HEK293 (cell line): ENCODE measurements around the gene ISM1.

Experiments
- CTCF ChIA-PET: fragments of 350-600 bp; formaldehyde crosslinking; extraction: SDS; loops from one replicate; lab custom pipeline; 2021; ENCODE audit warnings: antibody characterized with exemption; lab: Yijun Ruan, JAX
- POLR2A ChIA-PET: fragments of 300-600 bp; formaldehyde crosslinking; extraction: SDS; loops from one replicate; lab custom pipeline; 2020; ENCODE audit warnings: antibody characterized with exemption, inconsistent platforms; lab: Yijun Ruan, JAX
- H3K27ac ChIP-seq: fragments of 200-500 bp; sonication (Bioruptor generic); 2 replicates; pipeline ENCODE4 v1.5.1; 2014; ENCODE audit warnings: low read depth, low read length, control low read depth, inconsistent platforms; ENCODE audit errors: extremely low read depth
- H3K36me3 ChIP-seq, 2 experiments: fragments of 200-500 bp in 1 of 2; sonication (Bioruptor generic) in 1 of 2; 1 replicate in 1 of 2; 2 replicates in 1 of 2; pipeline ENCODE4 v1.5.1; 2014 to 2017; ENCODE audit warnings: inconsistent platforms in 2 of 2, low read length in 2 of 2; ENCODE audit not compliant: control insufficient read depth in 2 of 2, insufficient read depth in 1 of 2
- H3K4me1 ChIP-seq: fragments of 200-500 bp; sonication (Bioruptor generic); 2 replicates; pipeline ENCODE4 v1.5.1; 2014; ENCODE audit warnings: mild to moderate bottlenecking, low read length, inconsistent platforms; ENCODE audit not compliant: control insufficient read depth, insufficient read depth
- H3K4me3 ChIP-seq: 2 replicates; pipeline ENCODE4 v1.5.1; 2011; ENCODE audit warnings: low read depth, mild to moderate bottlenecking, control low read depth, low read length, moderate library complexity
- H3K9me3 ChIP-seq: fragments of 200-500 bp; sonication (Bioruptor generic); 2 replicates; pipeline ENCODE4 v1.5.1; 2014; ENCODE audit warnings: low read depth, low read length, inconsistent platforms; ENCODE audit not compliant: control insufficient read depth, insufficient read depth
- BCL6B ChIP-seq: fragments of 450-650 bp; formaldehyde crosslinking; IDR thresholded peaks from 2 replicates; pipeline ENCODE4 v1.5.1; 2017; ENCODE audit warnings: missing biosample characterization, missing genetic modification characterization
- ELK4 ChIP-seq: IDR thresholded peaks from 2 replicates; pipeline ENCODE4 v1.6.1; 2011; ENCODE audit warnings: mild to moderate bottlenecking, low read depth, low read length, borderline replicate concordance
- KLF9 ChIP-seq: fragments of 450-650 bp; formaldehyde crosslinking; IDR thresholded peaks from 2 replicates; pipeline ENCODE4 v1.5.1; 2016; ENCODE audit warnings: missing biosample characterization, missing genetic modification characterization, low read depth
- OSR2 ChIP-seq: fragments of 450-650 bp; formaldehyde crosslinking; IDR thresholded peaks from 2 replicates; pipeline ENCODE4 v1.5.1; 2016; ENCODE audit warnings: missing biosample characterization, missing genetic modification characterization
- PRDM4 ChIP-seq: fragments of 450-650 bp; formaldehyde crosslinking; IDR thresholded peaks from 2 replicates; pipeline ENCODE4 v1.5.1; 2017; ENCODE audit warnings: missing biosample characterization, missing genetic modification characterization
- SCRT1 ChIP-seq: fragments of 450-650 bp; formaldehyde crosslinking; IDR thresholded peaks from 2 replicates; pipeline ENCODE4 v1.5.1; 2016; ENCODE audit warnings: missing biosample characterization, missing genetic modification characterization, borderline replicate concordance
- TRIM28 ChIP-seq: IDR thresholded peaks from 2 replicates; pipeline ENCODE4 v1.6.1; 2011; ENCODE audit warnings: low read length, control low read depth, borderline replicate concordance
- ZBTB26 ChIP-seq: fragments of 450-650 bp; formaldehyde crosslinking; optimal IDR thresholded peaks from 2 replicates; pipeline ENCODE3; 2016; ENCODE audit warnings: missing biosample characterization, mild to moderate bottlenecking, missing genetic modification characterization
- ZNF10 ChIP-seq: fragments of 450-650 bp; formaldehyde crosslinking; IDR thresholded peaks from 2 replicates; pipeline ENCODE4 v1.5.1; 2017; ENCODE audit warnings: missing biosample characterization, missing genetic modification characterization
- ZNF114 ChIP-seq: fragments of 450-650 bp; formaldehyde crosslinking; IDR thresholded peaks from 2 replicates; pipeline ENCODE4 v1.5.0; 2017; ENCODE audit warnings: missing biosample characterization, missing genetic modification characterization
- ZNF221 ChIP-seq: fragments of 450-650 bp; formaldehyde crosslinking; IDR thresholded peaks from 2 replicates; pipeline ENCODE4 v1.5.1; 2017; ENCODE audit warnings: missing biosample characterization, missing genetic modification characterization, borderline replicate concordance
- ZNF302 ChIP-seq: fragments of 450-650 bp; formaldehyde crosslinking; IDR thresholded peaks from 2 replicates; pipeline ENCODE4 v1.5.1; 2016; ENCODE audit warnings: missing biosample characterization, missing genetic modification characterization, low read depth
- ZNF341 ChIP-seq: fragments of 450-650 bp; formaldehyde crosslinking; IDR thresholded peaks from 2 replicates; pipeline ENCODE4; 2016; ENCODE audit warnings: low read depth, missing biosample characterization, missing genetic modification characterization
- ZNF398 ChIP-seq: fragments of 450-650 bp; formaldehyde crosslinking; IDR thresholded peaks from 2 replicates; pipeline ENCODE4 v1.5.1; 2017; ENCODE audit warnings: missing biosample characterization, missing genetic modification characterization
- ZNF416 ChIP-seq: fragments of 450-650 bp; formaldehyde crosslinking; IDR thresholded peaks from 2 replicates; pipeline ENCODE4 v1.5.1; 2016; ENCODE audit warnings: missing biosample characterization, missing genetic modification characterization
- ZNF426 ChIP-seq: fragments of 450-650 bp; formaldehyde crosslinking; IDR thresholded peaks from 2 replicates; pipeline ENCODE4 v1.5.1; 2017; ENCODE audit warnings: missing biosample characterization, missing genetic modification characterization, mild to moderate bottlenecking, inconsistent platforms, moderate library complexity
- ZNF488 ChIP-seq: fragments of 450-650 bp; formaldehyde crosslinking; IDR thresholded peaks from 2 replicates; pipeline ENCODE4 v1.5.1; 2016; ENCODE audit warnings: missing biosample characterization, missing genetic modification characterization
- ZNF510 ChIP-seq: fragments of 450-650 bp; formaldehyde crosslinking; IDR thresholded peaks from 2 replicates; pipeline ENCODE4 v1.5.1; 2018; ENCODE audit warnings: mild to moderate bottlenecking, missing genetic modification characterization, missing biosample characterization; ENCODE audit not compliant: insufficient replicate concordance
- ZNF555 ChIP-seq: fragments of 450-650 bp; formaldehyde crosslinking; conservative IDR thresholded peaks from 2 replicates; pipeline ENCODE4 v1.5.1; 2017; ENCODE audit warnings: missing biosample characterization, mild to moderate bottlenecking, missing genetic modification characterization, inconsistent platforms
- ZNF585B ChIP-seq: fragments of 450-650 bp; formaldehyde crosslinking; IDR thresholded peaks from 2 replicates; pipeline ENCODE4 v1.5.1; 2016; ENCODE audit warnings: missing biosample characterization, missing genetic modification characterization
- ZNF600 ChIP-seq: fragments of 450-650 bp; formaldehyde crosslinking; IDR thresholded peaks from 2 replicates; pipeline ENCODE4 v1.5.1; 2016; ENCODE audit warnings: missing biosample characterization, missing genetic modification characterization
- ZNF623 ChIP-seq: fragments of 450-650 bp; formaldehyde crosslinking; IDR thresholded peaks from 2 replicates; pipeline ENCODE4 v1.5.1; 2016; ENCODE audit warnings: missing biosample characterization, missing genetic modification characterization
- ZNF645 ChIP-seq: fragments of 450-650 bp; formaldehyde crosslinking; IDR thresholded peaks from 2 replicates; pipeline ENCODE4; 2016; ENCODE audit warnings: missing biosample characterization, missing genetic modification characterization
- ZNF830 ChIP-seq: fragments of 450-650 bp; IDR thresholded peaks from 2 replicates; pipeline ENCODE4 v1.5.0; 2018; ENCODE audit warnings: missing biosample characterization, missing genetic modification characterization, low read depth, mild to moderate bottlenecking, moderate library complexity
- ZNF837 ChIP-seq: fragments of 450-650 bp; formaldehyde crosslinking; IDR thresholded peaks from 2 replicates; pipeline ENCODE4 v1.5.1; 2016; ENCODE audit warnings: missing biosample characterization, missing genetic modification characterization

Gene ISM1

GRCh38 chr20:13238001-13238653 is 17.1 kb downstream of the ISM1 start:
- Histone ChIP-seq H3K4me3 (no peak overlapping the region), H3K9me3 (no peaks in the 10 kb centered on the region), H3K4me1 (no peaks in the 10 kb centered on the region), H3K27ac (no peak overlapping the region), H3K36me3 (no peaks in the 10 kb centered on the region)
- POLR2A ChIA-PET = no interaction called here
- CTCF ChIA-PET = interaction anchor here (0.5 to 0.6 kb wide), 2 partner anchors 58 to 1672 kb away, joined by 3 read pairs; no protein-coding TSS in a partner anchor
- TF ChIP-seq ZNF645 (tag by site-specific recombination) = no peak
- TF ChIP-seq ZNF416 (tag by site-specific recombination) = no peak
- no peak for TF ChIP-seq ZNF623 (tag by site-specific recombination)
- no peak for TF ChIP-seq ZNF341 (tag by site-specific recombination)
- no peak for TF ChIP-seq ZNF221 (tag by site-specific recombination)
- TF ChIP-seq ZNF398 (tag by site-specific recombination) = no peak
- no peak for TF ChIP-seq OSR2
- TF ChIP-seq ZNF555 = no peak
- no peak for TF ChIP-seq ZNF837
- no peak for TF ChIP-seq ZNF10 (tag by site-specific recombination)
- no peak for TF ChIP-seq ELK4
- TF ChIP-seq PRDM4 = no peak

GRCh38 chr20:13243826-13244376 is 22.8 kb downstream of the ISM1 start:
- ChIA-PET POLR2A (no interaction called here), CTCF (interaction anchor here (0.6 to 2.0 kb wide), 3 partner anchors 17 to 214 kb away, joined by 3 to 5 read pairs (median 3); no protein-coding TSS in a partner anchor)
- Histone ChIP-seq H3K27ac (no peak overlapping the region), H3K9me3 (no peaks in the 10 kb centered on the region), H3K4me3 (no peak overlapping the region), H3K4me1 (no peaks in the 10 kb centered on the region), H3K36me3 (no peaks in the 10 kb centered on the region)
- no peak for TF ChIP-seq ZNF600
- TF ChIP-seq TRIM28 = no peak
- TF ChIP-seq ZNF302 (tag by site-specific recombination) = no peak
- no peak for TF ChIP-seq ZNF114
- TF ChIP-seq ZNF830 (tag by site-specific recombination) = no peak
- TF ChIP-seq BCL6B (tag by site-specific recombination) = no peak
- no peak for TF ChIP-seq ZBTB26 (tag by site-specific recombination)
- TF ChIP-seq ZNF426 (tag by site-specific recombination) = no peak
- TF ChIP-seq ZNF341 (tag by site-specific recombination) = no peak
- TF ChIP-seq ZNF510 (tag by site-specific recombination) = no peak
- TF ChIP-seq SCRT1 (tag by site-specific recombination) = no peak
- TF ChIP-seq KLF9 (tag by site-specific recombination) = no peak
- no peak for TF ChIP-seq ZNF488 (tag by site-specific recombination)
- no peak for TF ChIP-seq ZNF585B
